Suprapubic skin (tissue), 4 donors: Measurements from ENCODE around the gene SEMA3G. TPM values are rescaled to one million over a fixed set of nuclear protein-coding genes. Genes with fewer than 3 reads are reported as not detected.

ENCODE experiments used
- DNase-seq, 2 donors: peaks; one replicate each; pipeline ENCODE4 v3.0.0-alpha.2; 2019; ENCODE audit warnings: low spot score in 2 of 2
- H3K27ac ChIP-seq: fragments of 200-600 bp; sonication (generic); one replicate; pipeline ENCODE4 v1.5.1; 2019
- H3K27me3 ChIP-seq: fragments of 200-600 bp; sonication (generic); one replicate; pipeline ENCODE4 v1.5.1; 2019
- H3K36me3 ChIP-seq: fragments of 200-600 bp; sonication (generic); one replicate; pipeline ENCODE4 v1.5.1; 2019
- H3K4me1 ChIP-seq: fragments of 200-600 bp; sonication (generic); one replicate; pipeline ENCODE4 v1.5.1; 2019
- H3K4me3 ChIP-seq: fragments of 200-600 bp; sonication (generic); one replicate; pipeline ENCODE4 v1.5.1; 2019; ENCODE audit warnings: mild to moderate bottlenecking
- H3K9me3 ChIP-seq: fragments of 200-600 bp; sonication (generic); one replicate; pipeline ENCODE4 v1.5.1; 2019
- EP300 ChIP-seq: sonication (generic); formaldehyde crosslinking; IDR thresholded peaks from one replicate; pipeline ENCODE4 v1.6.1; 2017; ENCODE audit warnings: antibody characterized with exemption
- POLR2A ChIP-seq, 2 donors: fragments of 450-650 bp; IDR thresholded peaks; one replicate each; pipeline ENCODE4 v1.6.1; 2017; ENCODE audit warnings: antibody characterized with exemption in 2 of 2, mild to moderate bottlenecking in 2 of 2, moderate library complexity in 2 of 2
- POLR2AphosphoS5 ChIP-seq, 3 donors: sonication (generic); formaldehyde crosslinking; IDR thresholded peaks; one replicate each; pipeline ENCODE4 v1.6.1; 2017; ENCODE audit warnings: antibody characterized with exemption in 3 of 3
- WGBS: methylation state at CpG from one replicate; pipeline ENCODE4 v1.1.5; 2018; 5-methylcytosine and 5-hydroxymethylcytosine counted together
- total RNA-seq, 4 donors: library from RNA; depleted of rRNA; stranded (reverse); fragments of >200 nt; gene quantifications; one replicate each; pipeline ENCODE4 v1.1.0, GENCODE V29; 2016
- TF ChIP-seq, protein P1 (sequence below), 2 donors: fragments of 200-600 bp in 1 of 2; fragments of 450-650 bp in 1 of 2; sonication (generic) in 1 of 2; IDR thresholded peaks; one replicate each; pipeline ENCODE4 v1.5.1; 2016 to 2019; ENCODE audit warnings: antibody characterized with exemption in 2 of 2, mild to moderate bottlenecking in 1 of 2, moderate library complexity in 1 of 2

SEMA3G gene
- total RNA-seq, 4 donors from 2014 or later: 14.4 to 44.0 (median 26.5) TPM

- no peaks in the 10 kb centered on the region for H3K9me3 ChIP-seq
- no peak for DNase-seq
- no peak overlapping the region for H3K4me3 ChIP-seq
- H3K4me1 ChIP-seq: peaks cover 24% of the 10 kb centered on the region
- 56% methylated on average over 9 of the region's 9 CpGs for WGBS
- no peaks in the 10 kb centered on the region for H3K27me3 ChIP-seq
- no peak overlapping the region for H3K27ac ChIP-seq
- no peak for TF ChIP-seq EP300
- TF ChIP-seq, protein P1, sequence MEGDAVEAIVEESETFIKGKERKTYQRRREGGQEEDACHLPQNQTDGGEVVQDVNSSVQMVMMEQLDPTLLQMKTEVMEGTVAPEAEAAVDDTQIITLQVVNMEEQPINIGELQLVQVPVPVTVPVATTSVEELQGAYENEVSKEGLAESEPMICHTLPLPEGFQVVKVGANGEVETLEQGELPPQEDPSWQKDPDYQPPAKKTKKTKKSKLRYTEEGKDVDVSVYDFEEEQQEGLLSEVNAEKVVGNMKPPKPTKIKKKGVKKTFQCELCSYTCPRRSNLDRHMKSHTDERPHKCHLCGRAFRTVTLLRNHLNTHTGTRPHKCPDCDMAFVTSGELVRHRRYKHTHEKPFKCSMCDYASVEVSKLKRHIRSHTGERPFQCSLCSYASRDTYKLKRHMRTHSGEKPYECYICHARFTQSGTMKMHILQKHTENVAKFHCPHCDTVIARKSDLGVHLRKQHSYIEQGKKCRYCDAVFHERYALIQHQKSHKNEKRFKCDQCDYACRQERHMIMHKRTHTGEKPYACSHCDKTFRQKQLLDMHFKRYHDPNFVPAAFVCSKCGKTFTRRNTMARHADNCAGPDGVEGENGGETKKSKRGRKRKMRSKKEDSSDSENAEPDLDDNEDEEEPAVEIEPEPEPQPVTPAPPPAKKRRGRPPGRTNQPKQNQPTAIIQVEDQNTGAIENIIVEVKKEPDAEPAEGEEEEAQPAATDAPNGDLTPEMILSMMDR (IDR thresholded peaks at IDR 0.05): no peak
- TF ChIP-seq POLR2A (IDR thresholded peaks at IDR 0.05): no peak
- TF ChIP-seq POLR2AphosphoS5 (IDR thresholded peaks at IDR 0.05): no peak
- H3K36me3 ChIP-seq: peaks cover 38% of the 10 kb centered on the region
Observed at GRCh38 chr3:52468336-52468735, 23.4 kb upstream of the SEMA3G start.

- H3K9me3 ChIP-seq: no peaks in the 10 kb centered on the region
- no peak overlapping the region for H3K27ac ChIP-seq
- peaks cover 43% of the 10 kb centered on the region for H3K36me3 ChIP-seq
- WGBS: 87% methylated on average over 5 of the region's 5 CpGs
- no peak for DNase-seq
- H3K4me1 ChIP-seq: peaks cover 19% of the 10 kb centered on the region
- H3K4me3 ChIP-seq: no peak overlapping the region
- no peaks in the 10 kb centered on the region for H3K27me3 ChIP-seq
- TF ChIP-seq, protein P1 (IDR thresholded peaks at IDR 0.05): no peak
- no peak for TF ChIP-seq POLR2A (IDR thresholded peaks at IDR 0.05)
- no peak for TF ChIP-seq POLR2AphosphoS5 (IDR thresholded peaks at IDR 0.05)
- no peak for TF ChIP-seq EP300
Observed at GRCh38 chr3:52463416-52463815, 18.5 kb upstream of the SEMA3G start.

DNA sequence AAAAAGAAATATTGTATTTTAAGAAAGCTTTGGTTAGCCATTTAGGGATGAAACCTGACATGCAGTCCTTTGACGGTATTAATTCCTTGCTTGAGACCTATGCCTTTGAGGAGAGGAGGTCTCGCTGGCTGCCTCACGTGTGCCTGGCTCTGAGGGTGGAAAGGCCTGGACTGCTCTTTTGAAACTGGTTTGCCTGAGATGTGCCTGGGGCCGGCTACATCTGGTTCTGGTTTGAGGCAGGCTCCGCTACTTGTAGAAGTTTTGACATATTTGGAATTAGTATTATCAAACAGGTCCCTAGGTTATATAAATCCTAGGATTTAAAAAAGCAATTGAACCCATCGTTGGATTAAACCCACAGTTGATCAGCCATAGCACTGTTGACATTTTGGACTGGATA is 17.0 kb upstream of the SEMA3G start:
- H3K4me1 ChIP-seq: peaks cover 25% of the 10 kb centered on the region
- no peak overlapping the region for H3K4me3 ChIP-seq
- no peaks in the 10 kb centered on the region for H3K27me3 ChIP-seq
- WGBS: 47% methylated on average over 6 of the region's 6 CpGs
- peaks cover 44% of the 10 kb centered on the region for H3K36me3 ChIP-seq
- no peak for TF ChIP-seq POLR2AphosphoS5 (IDR thresholded peaks at IDR 0.05)
- TF ChIP-seq, protein P1 (IDR thresholded peaks at IDR 0.05): no peak
- TF ChIP-seq EP300: no peak
- no peak for TF ChIP-seq POLR2A (IDR thresholded peaks at IDR 0.05)
- no peak overlapping the region for H3K27ac ChIP-seq
- no peak for DNase-seq
- no peaks in the 10 kb centered on the region for H3K9me3 ChIP-seq

- TF ChIP-seq EP300 (no peak), POLR2A (IDR thresholded peaks at IDR 0.05) (no peak), POLR2AphosphoS5 (IDR thresholded peaks at IDR 0.05) (no peak)
- TF ChIP-seq, protein P1 (IDR thresholded peaks at IDR 0.05): no peak
- Histone ChIP-seq H3K27me3 (no peaks in the 10 kb centered on the region), H3K4me1 (peaks cover 47% of the 10 kb centered on the region), H3K9me3 (no peaks in the 10 kb centered on the region), H3K27ac (no peak overlapping the region), H3K4me3 (no peak overlapping the region), H3K36me3 (peaks cover 34% of the 10 kb centered on the region)
- DNase-seq: no peak
- WGBS: 93% methylated on average over 14 of the region's 14 CpGs
Observed at GRCh38 chr3:52458770-52459545, 14.1 kb upstream of the SEMA3G start.

GRCh38 chr3:52458031-52458760 is 13.3 kb upstream of the SEMA3G start:
- Histone ChIP-seq H3K27ac (no peak overlapping the region), H3K36me3 (peaks cover 31% of the 10 kb centered on the region)
- WGBS: 53% methylated on average over 6 of the region's 6 CpGs

More at GRCh38 chr3:52458031-52458760, 13.3 kb upstream of the SEMA3G start:
- no peak for DNase-seq
- Histone ChIP-seq H3K4me1 (peaks cover 51% of the 10 kb centered on the region), H3K27me3 (no peaks in the 10 kb centered on the region), H3K9me3 (no peaks in the 10 kb centered on the region), H3K4me3 (no peak overlapping the region)
- TF ChIP-seq POLR2A (IDR thresholded peaks at IDR 0.05) (no peak), EP300 (no peak), POLR2AphosphoS5 (IDR thresholded peaks at IDR 0.05) (no peak)
- TF ChIP-seq, protein P1 (IDR thresholded peaks at IDR 0.05): no peak
